EL (cell line): Measurements from ENCODE around the gene BCLAF3.
A peak's percentile ranks its signal among the peaks of the same experiment; 100 is the strongest.

Source experiments
- DNase-seq: peaks from one replicate; pipeline ENCODE4 v3.0.0-alpha.2; 2016

BCLAF3 gene

DNA sequence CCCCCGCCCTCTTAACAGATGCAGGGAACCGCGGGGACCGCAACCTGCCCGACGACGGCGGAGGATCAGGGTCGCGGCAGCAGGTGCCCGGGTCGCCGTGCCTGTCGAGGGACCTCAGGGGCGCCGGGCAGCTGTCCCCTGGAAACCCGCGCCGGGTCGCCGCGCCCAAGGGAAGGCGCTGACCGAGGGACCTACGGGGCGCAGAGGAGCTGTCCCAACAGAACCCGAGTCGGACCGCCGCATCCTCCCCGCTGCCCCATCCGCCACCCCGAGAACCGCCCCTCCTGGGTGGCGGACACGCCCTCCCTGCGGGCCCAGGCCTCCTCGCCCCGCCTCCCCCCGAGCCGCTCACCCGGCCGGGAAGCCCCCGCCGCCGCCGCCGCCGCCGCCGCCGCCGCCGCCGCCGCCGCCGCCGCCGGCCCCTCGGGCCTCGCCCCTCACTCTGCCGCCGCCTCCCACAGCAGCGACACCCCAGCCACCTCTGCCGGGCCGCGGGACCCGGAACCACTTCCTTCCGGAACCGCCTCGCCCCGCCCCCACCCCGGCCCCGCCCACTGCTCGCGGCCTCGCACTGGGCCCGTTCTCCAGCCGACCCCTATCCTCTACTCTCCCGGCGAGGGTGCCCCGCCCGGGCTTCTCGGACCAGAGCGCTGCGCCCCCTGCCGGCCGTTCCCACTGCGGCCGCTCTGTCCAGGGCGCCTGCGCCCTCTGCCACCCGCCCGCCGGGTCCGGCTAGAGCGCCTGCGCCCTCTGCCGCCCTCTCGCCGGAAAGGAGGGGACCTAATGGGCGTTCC is at the start of gene BCLAF3:
Gene BCLAF3 (minus strand): TSS at position 506 of the 794 bp plus-strand sequence. CDS start 20,797 bp downstream, outside the sequence.
- DNase-seq, result peak; percentile 83

DNA sequence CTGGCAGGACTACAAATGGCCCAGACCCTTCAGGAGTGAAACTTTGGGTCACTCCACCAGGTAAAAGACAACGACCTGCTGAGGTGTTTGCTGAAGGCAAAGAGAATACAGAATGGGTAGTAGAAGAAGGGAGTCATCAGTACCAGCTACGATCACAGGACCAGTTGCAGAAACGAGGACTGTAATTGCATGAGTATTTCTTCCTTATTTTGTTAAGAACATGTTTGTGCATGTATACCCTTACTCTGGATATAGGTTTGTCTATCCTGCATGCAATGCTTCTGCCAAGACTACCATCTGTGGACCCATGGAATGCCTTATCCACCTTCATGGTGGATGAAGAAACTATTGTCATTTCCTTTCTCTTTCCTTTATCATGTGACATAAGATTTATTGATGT is 48.1 kb upstream of the BCLAF3 start:
- no peak for DNase-seq

DNA sequence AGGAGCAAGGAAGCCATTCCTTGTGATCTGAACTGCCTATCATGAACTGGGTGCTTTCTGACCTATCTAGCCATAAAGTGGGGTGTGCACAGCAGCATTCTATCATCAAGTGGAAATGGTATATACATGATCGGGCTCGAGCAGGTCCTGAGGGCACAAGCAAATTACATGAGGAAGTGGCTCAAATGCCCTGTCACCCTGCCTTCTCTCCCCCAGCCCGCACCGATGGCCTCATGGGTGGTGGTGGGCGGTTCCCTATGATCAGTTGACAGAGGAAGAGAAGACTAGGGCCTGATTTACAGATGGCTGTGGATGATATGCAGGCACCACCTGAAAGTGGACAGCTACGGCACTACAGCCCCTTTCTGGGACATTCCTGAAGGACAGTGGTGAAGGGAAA is 46.3 kb upstream of the BCLAF3 start:
- no peak for DNase-seq

DNA sequence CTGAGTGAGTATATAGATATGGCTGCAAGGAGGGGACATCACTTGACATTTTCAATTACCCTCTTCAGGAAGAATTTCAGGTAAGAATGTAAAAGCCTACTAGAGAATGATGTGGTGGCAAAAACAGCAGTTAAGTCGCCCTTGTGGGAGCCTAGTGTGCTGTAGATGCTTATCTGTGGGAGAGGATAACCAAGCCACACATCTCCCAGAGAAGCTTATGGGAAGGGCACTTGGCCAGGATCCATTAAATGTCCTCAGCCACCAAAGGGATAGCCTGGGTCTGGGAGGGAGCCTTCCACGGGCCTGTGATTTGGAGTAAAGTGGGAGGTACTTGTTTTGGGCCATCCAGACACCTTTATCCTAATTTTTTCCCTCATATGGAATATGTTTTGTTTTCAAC is 41.3 kb upstream of the BCLAF3 start:
- DNase-seq, result no peak

DNA sequence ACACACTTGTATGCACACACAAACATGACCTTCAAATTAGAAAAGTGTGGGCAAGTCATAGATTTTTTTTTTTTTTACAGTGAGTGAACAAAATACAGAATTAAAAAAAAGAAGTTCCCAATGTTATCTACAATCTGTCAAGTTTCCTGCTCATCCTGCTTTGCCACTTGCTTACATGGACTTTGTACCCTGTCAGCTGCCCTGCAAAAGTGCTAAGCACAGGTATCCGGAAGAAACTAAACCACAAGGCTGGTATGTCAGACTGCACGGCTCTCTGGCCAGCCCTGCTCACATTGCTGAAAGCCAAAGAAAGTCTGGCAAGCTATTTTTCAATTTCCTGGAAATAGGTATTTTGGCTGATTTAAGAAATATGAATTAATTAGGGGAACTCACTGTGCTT is 38.9 kb upstream of the BCLAF3 start:
- DNase-seq, result no peak

DNA sequence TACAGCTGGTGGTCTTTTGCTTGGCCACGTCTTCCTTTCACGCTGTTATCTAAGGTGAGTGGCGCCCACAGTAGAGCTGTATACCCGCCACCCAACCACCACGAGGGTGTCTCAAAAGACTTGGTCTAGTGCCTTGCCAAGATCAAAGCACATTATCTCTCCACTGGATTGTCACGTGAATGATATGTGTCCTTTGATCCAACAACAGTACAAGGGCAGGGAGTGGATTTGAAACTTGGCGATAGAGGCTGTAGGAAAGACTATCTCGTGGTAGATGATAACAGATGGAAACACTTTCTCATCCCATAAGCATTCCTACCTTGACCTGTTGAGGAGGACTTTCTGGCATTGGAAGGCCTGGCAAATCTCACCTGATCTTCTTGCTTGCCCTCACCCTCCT is 37.7 kb upstream of the BCLAF3 start:
- no peak for DNase-seq

DNA sequence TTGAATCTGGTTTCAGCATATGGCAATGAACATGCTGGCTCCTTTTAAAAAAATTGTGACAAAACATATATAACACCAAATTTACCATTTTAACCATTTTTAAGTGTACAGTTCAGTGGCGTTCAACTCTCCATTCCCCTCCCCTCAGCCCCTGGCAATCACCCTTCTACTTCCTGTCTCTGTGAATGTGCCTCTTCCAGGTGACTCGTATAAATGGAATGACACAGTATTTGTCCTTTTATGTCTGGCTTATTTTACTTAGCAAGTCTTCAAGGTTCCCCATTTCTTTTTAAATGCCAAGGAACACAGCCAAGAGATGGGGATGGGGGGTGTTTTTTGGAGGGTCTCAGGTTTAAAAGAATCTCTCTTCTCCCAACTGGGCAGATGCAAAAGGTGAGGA is 35.4 kb upstream of the BCLAF3 start:
- peak; percentile 66 for DNase-seq

DNA sequence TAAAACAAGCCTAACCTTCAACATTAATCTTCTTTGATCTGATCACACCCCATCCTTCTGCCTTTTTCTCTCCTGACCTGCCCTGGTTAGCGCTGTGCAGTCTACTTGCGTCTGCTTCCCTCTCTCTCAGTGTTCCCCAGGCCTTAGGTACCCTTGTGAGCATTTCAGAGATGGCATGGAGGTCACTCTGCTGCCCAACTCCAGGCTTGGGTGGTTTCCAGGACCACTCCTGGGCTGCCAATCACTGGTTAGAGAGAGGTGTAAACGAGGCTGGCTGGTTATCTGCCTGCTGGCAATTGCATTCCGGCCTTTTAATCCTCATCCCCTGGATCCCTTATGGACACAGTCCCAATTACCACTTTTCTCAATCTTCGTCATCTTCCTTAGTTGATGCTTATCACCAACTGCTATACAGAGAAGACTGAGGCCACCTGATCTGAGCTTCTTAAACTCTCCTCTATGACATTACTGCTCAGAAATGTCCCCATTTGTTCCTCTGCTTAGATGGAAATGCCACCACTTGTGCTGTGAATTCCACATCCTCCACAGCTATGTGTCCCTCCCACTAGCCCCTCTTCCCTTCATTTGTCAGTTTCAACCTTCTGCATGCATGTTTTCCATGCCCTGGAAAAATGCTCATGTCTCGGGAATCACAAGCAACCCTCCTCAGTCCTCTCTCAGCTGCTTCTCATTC is 29.0 kb upstream of the BCLAF3 start:
- no peak for DNase-seq

DNA sequence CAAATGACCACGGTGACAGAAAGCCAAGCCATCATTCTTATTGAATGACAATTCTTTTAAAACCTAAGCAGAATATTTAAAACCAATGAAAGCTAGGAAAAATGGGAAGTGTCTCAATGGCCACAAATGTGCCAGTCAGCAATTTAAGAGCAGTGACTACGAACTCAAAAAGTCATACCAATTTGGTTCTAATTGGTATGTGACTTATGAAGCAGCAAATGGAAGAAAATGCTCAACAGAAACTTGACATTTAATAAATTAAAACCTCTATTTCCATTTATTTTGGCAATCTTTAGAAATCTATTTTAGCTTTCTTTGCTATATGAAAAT is 25.7 kb upstream of the BCLAF3 start:
- no peak for DNase-seq

- DNase-seq, result no peak
These were observed 25.2 kb upstream of the BCLAF3 start for GRCh38 chrX:20015945-20016615.

GRCh38 chrX:20015422-20015821 is 24.6 kb upstream of the BCLAF3 start:
- no peak for DNase-seq

DNA sequence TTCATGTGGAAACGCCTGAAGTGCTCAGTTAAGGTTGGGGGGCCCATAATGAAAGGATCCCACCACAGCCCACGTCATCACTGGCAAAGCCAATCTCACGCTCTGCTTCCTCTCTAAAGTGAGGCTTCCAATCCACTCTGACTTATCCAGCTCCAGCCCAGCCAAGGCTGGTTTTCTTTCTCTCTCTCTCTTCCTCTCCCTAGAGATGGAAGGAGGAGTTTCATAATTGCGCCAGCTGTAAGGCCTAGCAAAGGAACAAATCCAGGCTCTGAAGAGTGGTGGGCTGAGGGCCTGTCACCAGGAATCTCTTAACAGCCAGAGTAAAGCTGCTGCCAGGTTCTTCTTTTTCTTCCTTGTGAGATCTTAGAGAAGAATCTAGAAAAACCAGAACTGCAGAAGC is 20.7 kb upstream of the BCLAF3 start:
- DNase-seq, result no peak

- no peak for DNase-seq
These were observed 17.2 kb upstream of the BCLAF3 start for GRCh38 chrX:20007962-20008622.

DNA sequence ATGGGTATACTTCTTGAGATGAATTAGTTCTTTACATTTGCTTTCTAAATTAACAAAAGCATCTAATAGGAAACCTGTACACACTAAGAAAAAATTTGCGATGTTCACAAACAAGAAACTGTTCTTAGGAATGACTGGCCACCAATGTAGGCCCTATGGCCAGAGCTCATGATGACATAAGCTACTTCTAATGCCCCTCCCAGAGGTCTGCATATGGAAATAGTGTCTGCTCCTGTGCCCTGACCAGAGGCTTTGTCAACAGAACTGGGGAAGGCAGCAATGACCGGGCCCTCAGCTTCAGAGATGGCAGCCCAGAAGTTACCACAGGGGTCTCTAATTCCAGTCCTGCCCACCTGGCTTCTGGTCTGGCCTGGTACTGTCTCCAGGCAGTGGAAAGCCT is 15.0 kb upstream of the BCLAF3 start:
- DNase-seq, result no peak

- DNase-seq, result no peak
These were observed 10.7 kb upstream of the BCLAF3 start for GRCh38 chrX:20001588-20001987.

GRCh38 chrX:19991350-19991718 is 473 bp upstream of the BCLAF3 start:
- DNase-seq, result no peak

DNA sequence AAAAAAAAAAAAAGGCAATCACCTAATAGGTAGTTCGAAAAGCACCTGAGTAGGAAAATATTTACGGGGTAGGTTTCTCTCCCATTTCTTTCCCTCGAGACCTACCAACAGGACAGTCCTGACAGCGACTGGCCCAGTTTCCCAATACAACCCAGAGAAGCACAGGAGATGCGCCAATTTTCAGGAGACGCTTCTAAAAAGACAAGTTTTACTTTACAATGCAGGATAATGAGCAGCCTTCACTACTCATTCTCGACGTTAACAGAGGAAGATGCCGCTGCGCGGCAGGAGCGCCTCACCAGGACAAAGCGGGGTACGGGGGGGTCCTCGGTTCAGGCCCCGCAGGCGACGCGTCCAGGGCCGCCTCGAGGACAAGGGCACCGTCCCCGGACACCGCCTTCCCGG is 708 bp downstream of the BCLAF3 start:
- peak; percentile 7 for DNase-seq

GRCh38 chrX:19987856-19988255 is 3.0 kb downstream of the BCLAF3 start:
- DNase-seq, result no peak

GRCh38 chrX:19986531-19986930 is 4.3 kb downstream of the BCLAF3 start:
- DNase-seq, result no peak

DNA sequence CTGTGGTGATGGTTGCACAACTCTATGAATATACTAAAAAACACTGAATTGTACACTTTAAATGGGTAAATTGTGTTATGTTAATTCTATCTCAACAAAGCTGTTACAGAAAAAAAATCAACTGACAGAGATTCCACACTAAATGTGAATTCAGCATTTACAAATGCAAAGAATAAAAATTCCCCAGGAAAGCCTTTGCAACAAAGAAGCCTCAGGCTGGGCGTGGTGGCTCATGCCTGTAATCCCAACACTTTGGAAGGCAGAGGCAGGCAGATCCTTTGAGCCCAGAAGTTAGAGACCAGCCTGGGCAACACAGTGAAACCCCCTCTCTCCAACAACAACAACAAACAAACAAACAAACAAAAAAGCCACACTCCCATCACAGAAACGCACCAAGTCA is 8.9 kb downstream of the BCLAF3 start:
- no peak for DNase-seq

DNA sequence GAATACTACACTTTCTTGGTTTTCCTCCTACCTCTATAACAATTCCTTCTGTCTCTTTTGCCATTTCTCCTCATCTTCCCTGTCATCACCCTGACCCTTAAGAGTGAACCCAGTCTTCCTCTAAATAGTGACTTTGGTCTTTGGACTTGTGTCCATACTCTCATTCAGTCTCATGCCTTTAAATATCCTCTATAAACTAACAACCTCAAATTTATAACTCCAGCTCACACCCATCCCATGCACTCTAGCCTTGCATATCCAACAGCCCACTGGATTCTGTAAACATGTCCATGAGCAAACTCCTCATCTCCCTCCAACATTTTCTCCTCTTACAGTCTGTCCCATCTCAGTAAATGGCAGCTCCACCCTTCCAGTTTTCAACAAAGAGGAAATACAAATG is 15.0 kb downstream of the BCLAF3 start:
- no peak for DNase-seq

DNA sequence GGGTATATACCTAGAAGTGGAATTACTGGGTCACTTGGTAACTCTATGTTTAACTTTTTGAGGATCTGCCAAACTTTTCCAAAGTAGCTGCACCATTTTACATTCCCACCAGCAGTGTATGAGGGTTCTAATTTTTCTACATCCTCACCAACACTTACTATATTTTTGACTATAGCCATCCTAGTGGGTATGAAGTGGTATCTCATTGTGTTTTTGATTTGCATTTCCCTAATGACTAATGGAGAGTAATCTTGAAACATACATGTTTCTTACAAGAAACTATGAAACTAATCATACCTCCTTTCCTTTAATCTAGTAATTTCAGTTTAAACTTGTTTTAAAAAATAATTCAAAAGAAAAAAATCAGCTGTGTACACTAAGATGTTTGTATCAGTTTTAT is 17.9 kb downstream of the BCLAF3 start:
- no peak for DNase-seq

GRCh38 chrX:19968276-19968675 is 22.6 kb downstream of the BCLAF3 start:
- no peak for DNase-seq

GRCh38 chrX:19966056-19966455 is 24.8 kb downstream of the BCLAF3 start:
- no peak for DNase-seq
